Fibroblast of mammary gland (primary cell): Measurements from ENCODE around the gene BRI3BP.
"Not testable (repeated sequence)": the region's sequence is repeated elsewhere in the genome, so short reads cannot be mapped to it uniquely, and the experiment has no call there.

Source experiments
- DNase-seq: peaks from one replicate; pipeline ENCODE4 v3.0.0-alpha.2; 2010; ENCODE audit warnings: low read depth
- H3K4me3 ChIP-seq: 2 replicates; pipeline ENCODE4 v1.5.1; 2011; ENCODE audit warnings: low read depth, mild to moderate bottlenecking, low read length, moderate library complexity; ENCODE audit not compliant: control insufficient read depth
- TF ChIP-seq, protein P1 (sequence below): conservative IDR thresholded peaks from 2 replicates; pipeline ENCODE4 v1.5.1; 2011; ENCODE audit warnings: low read depth, low read length, inconsistent platforms; ENCODE audit not compliant: control insufficient read depth, insufficient read depth

BRI3BP gene

DNA sequence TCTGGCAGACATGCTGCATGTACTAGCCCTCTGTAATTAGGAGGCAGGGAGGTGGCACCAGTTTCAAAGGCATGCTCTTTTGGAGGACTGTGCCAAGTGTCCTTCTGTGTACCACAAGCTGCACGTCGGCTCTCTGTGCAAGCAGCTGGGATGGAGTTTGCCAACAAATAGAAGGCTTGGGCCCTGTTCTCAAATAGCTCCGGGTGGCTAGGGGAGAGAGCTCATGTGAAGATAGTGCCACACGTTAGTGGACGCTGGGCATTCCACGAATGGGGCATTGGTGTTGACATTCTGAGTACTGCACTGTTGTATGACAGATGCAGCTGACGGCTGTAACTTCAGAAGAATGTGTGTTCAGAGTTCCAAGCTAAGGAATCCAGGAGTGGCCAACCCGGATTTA, 76.2 kb downstream of the BRI3BP start:
- TF ChIP-seq, protein P1, sequence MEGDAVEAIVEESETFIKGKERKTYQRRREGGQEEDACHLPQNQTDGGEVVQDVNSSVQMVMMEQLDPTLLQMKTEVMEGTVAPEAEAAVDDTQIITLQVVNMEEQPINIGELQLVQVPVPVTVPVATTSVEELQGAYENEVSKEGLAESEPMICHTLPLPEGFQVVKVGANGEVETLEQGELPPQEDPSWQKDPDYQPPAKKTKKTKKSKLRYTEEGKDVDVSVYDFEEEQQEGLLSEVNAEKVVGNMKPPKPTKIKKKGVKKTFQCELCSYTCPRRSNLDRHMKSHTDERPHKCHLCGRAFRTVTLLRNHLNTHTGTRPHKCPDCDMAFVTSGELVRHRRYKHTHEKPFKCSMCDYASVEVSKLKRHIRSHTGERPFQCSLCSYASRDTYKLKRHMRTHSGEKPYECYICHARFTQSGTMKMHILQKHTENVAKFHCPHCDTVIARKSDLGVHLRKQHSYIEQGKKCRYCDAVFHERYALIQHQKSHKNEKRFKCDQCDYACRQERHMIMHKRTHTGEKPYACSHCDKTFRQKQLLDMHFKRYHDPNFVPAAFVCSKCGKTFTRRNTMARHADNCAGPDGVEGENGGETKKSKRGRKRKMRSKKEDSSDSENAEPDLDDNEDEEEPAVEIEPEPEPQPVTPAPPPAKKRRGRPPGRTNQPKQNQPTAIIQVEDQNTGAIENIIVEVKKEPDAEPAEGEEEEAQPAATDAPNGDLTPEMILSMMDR, result no peak
- no peak for DNase-seq
- no peak overlapping the region for H3K4me3 ChIP-seq

DNA sequence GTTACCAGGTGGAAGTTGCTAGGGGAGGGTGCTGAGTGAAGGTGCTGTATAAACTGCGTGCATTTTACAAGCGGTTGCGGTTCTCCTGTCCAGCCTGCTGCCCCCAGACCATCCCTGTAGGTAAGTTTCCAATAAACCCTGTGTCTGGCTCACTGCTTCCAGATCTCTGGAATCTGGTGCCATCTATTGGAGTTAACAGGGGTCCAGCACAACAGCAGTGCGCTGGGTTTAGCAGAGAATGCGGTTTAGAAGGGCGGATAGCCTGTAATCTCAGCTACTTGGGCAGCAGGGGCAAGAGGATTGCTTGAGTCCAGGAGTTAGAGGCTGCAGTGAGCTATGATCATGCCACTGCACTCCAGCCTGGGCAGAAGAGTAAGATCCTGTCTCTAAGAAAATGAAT, 76.7 kb downstream of the BRI3BP start:
- no peak for DNase-seq
- TF ChIP-seq, protein P1, result no peak
- H3K4me3 ChIP-seq, result no peak overlapping the region

DNA sequence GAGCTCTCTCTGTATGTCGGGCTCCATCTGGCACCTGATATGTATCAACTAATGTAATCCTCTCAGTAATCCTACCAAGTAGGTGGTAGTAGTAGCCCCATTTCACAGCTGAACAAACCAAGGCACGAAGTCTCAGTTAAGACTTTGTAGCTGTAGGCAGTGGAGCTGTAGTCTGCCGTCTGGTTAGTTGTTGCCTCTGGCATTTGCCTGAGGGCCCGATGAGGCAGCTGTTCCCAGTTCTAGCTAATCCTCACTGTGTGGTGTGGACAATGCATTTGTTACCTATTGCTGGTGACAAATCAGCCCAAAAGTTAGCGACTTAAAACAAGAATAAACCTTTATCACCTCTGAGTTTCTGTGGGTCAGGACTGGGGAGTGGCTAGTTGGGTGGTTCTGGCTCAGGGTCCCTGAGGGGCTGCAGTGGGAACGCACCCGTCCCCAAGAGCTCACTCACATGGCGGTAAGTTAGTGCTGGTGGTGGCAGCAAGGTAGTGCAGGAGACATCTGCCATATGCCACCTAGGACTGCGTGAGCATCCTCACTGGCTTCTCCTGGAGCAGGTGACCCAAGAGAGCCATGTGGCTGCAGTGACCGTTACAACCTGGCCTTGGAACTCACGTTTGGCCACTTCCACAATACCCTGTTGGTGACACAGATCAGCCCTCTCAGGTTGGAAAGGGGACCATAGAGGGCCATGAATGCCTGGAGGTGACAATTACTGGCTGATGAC, 77.4 kb downstream of the BRI3BP start:
- DNase-seq, result no peak
- no peak overlapping the region for H3K4me3 ChIP-seq
- TF ChIP-seq, protein P1, result no peak

DNA sequence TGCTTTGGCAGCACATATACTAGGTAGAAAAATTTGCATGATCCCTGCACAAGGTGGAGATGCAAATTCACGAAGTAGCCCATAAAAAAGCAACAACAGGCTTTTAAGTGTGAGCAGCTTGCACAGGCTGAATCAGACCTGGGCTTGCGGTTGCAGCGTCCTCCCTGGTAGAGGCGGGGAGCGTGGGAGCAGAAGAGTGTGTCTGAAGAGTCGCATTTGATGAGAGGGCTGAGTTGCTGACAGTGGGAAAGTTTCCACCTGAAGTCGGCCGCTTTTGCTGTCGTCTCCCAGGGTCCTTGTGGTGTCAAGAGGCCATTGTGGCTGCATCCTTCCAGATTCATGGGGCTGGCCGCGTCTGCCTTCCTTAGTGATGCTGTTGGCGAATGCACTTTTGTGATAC, 78.0 kb downstream of the BRI3BP start:
- H3K4me3 ChIP-seq, result no peak overlapping the region
- DNase-seq, result no peak
- TF ChIP-seq, protein P1, result no peak

DNA sequence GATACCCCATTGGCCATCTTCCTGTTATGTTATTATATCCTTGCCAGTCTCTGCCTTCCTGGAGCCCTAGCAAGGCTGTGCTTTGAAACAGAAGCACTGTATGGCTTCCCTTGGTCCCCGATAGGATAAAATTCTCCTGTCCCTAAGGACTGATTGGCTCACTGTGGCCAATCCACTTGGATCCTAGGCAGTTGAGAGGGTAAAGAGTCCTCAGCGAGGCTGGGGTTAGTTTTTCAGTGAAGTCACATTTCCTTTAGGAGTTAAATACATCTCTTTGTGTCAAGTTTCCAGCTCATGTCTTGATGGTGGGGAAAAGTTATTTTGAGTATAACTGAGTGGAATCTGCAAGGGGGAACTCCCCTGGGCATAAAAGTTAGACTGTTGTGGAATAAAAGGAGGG, 79.1 kb downstream of the BRI3BP start:
- no peak for DNase-seq
- H3K4me3 ChIP-seq, result no peak overlapping the region
- TF ChIP-seq, protein P1, result no peak

DNA sequence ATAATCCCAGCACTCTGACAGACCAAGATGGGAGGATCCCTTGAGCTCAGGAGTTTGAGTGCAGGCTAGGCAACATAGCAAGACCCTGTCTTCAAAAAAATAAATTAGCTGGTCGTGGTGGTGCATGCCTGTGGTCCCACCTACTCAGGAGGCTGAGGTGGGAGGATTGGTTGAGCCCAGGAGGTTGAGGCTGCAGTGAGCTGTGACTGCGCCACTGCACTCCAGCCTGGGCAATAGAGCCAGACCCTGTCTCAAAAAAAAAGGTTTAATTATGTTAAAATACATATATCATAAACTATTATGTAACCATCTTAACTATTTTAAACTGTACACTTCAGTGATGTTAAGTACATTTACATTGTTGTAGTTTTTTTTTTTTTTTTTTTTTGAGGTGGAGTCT, 80.8 kb downstream of the BRI3BP start:
- H3K4me3 ChIP-seq, DNase-seq: not testable (repeated sequence)

DNA sequence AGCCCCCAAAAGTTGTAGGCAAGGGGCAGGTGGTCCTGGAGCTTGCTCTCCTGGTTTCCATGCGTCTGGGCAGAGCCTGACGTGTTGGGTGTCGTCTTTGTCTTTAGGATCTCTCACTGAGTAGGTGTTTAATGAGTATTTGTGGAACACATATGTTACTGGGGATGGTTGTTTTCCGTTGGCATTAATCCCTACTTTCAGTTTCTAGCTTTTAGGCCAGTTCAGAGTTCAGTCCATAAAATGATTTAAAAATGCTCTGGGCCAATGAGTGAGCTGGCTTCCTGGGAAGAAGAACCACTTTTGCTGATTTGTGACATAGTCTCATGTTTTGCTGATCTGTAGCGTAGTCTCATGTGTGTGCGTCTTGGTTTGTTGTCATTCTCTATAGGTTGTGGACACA, 82.7 kb downstream of the BRI3BP start:
- DNase-seq, result no peak
- TF ChIP-seq, protein P1, result no peak
- no peak overlapping the region for H3K4me3 ChIP-seq
